Mesenchymal stem cell (in vitro differentiated cells and primary cell): ENCODE measurements around the gene TOMM20L.
"Not testable (repeated sequence)": the region's sequence is repeated elsewhere in the genome, so short reads cannot be mapped to it uniquely, and the experiment has no call there.

Source experiments
- DNase-seq: peaks from one replicate; pipeline ENCODE4 v3.0.0-alpha.2; 2013
- H2AFZ ChIP-seq: one replicate; pipeline ENCODE4 v1.6.1; 2013; ENCODE audit warnings: low read depth, mild to moderate bottlenecking, control low read depth, inconsistent platforms, low read length, moderate library complexity
- H2AK5ac ChIP-seq: 2 replicates; pipeline ENCODE4 v1.6.1; 2013; ENCODE audit warnings: low read length, moderate library complexity, mild to moderate bottlenecking, inconsistent platforms; ENCODE audit not compliant: severe bottlenecking
- H2BK120ac ChIP-seq: one replicate; pipeline ENCODE4 v1.6.1; 2013; ENCODE audit warnings: low read depth, mild to moderate bottlenecking, inconsistent platforms, low read length, moderate library complexity
- H2BK12ac ChIP-seq, 2 experiments: one replicate each; pipeline ENCODE4 v1.6.1; 2013; ENCODE audit warnings: inconsistent platforms in 2 of 2, low read length in 2 of 2, mild to moderate bottlenecking in 2 of 2, moderate library complexity in 2 of 2, control low read depth in 1 of 2
- H2BK15ac ChIP-seq: one replicate; pipeline ENCODE4 v1.6.1; 2013; ENCODE audit warnings: mild to moderate bottlenecking, low read depth, inconsistent platforms; ENCODE audit not compliant: poor library complexity, severe bottlenecking
- H2BK5ac ChIP-seq: 2 replicates; pipeline ENCODE4 v1.6.1; 2013; ENCODE audit warnings: low read depth, mild to moderate bottlenecking, low read length, control low read depth, inconsistent platforms; ENCODE audit not compliant: poor library complexity, severe bottlenecking
- H3K14ac ChIP-seq, 2 experiments: one replicate each; pipeline ENCODE4 v1.6.1; 2013; ENCODE audit warnings: inconsistent platforms in 2 of 2, low read length in 2 of 2, control low read depth in 1 of 2, mild to moderate bottlenecking in 1 of 2, moderate library complexity in 1 of 2
- H3K18ac ChIP-seq, 2 experiments: one replicate each; pipeline ENCODE4 v1.6.1; 2013; ENCODE audit warnings: inconsistent platforms in 2 of 2, low read length in 2 of 2, control low read depth in 1 of 2, low read depth in 1 of 2, mild to moderate bottlenecking in 1 of 2
- H3K23ac ChIP-seq, 2 experiments: one replicate each; pipeline ENCODE4 v1.6.1; 2013; ENCODE audit warnings: inconsistent platforms in 2 of 2, low read length in 2 of 2, mild to moderate bottlenecking in 2 of 2, moderate library complexity in 2 of 2, control low read depth in 1 of 2
- H3K27ac ChIP-seq: 2 replicates; pipeline ENCODE4 v1.5.1; 2013; ENCODE audit warnings: mild to moderate bottlenecking, moderate library complexity, low read length, control low read depth, inconsistent platforms; ENCODE audit not compliant: poor library complexity, severe bottlenecking
- H3K27me3 ChIP-seq, 2 experiments: 2 replicates each; pipeline versions ENCODE4 v1.6.1 to v1.7.0; 2013; ENCODE audit warnings: low read length in 2 of 2, mild to moderate bottlenecking in 2 of 2, moderate library complexity in 2 of 2, control low read depth in 1 of 2, inconsistent platforms in 1 of 2; ENCODE audit not compliant: control insufficient read depth in 1 of 2, insufficient read depth in 1 of 2
- H3K36me3 ChIP-seq, 2 experiments: 2 replicates each; pipeline versions ENCODE4 v1.6.1 to v1.7.0; 2013; ENCODE audit warnings: low read length in 2 of 2, control low read depth in 1 of 2, inconsistent platforms in 1 of 2, low read depth in 1 of 2, mild to moderate bottlenecking in 1 of 2; ENCODE audit not compliant: insufficient read depth in 2 of 2, control insufficient read depth in 1 of 2
- H3K4ac ChIP-seq, 2 experiments: one replicate each; pipeline ENCODE4 v1.6.1; 2013; ENCODE audit warnings: inconsistent platforms in 2 of 2, low read length in 2 of 2, mild to moderate bottlenecking in 2 of 2, moderate library complexity in 2 of 2, control low read depth in 1 of 2, low read depth in 1 of 2
- H3K4me1 ChIP-seq: 2 replicates; pipeline ENCODE4 v1.6.1; 2013; ENCODE audit warnings: low read depth, low read length, control low read depth; ENCODE audit not compliant: control insufficient read depth, insufficient read depth
- H3K4me2 ChIP-seq: 2 replicates; pipeline ENCODE4 v1.6.1; 2013; ENCODE audit warnings: low read length, mild to moderate bottlenecking, inconsistent platforms; ENCODE audit not compliant: poor library complexity, severe bottlenecking
- H3K4me3 ChIP-seq, 2 experiments: 2 replicates each; pipeline versions ENCODE4 v1.5.1 to v1.7.0; 2013; ENCODE audit warnings: low read length in 2 of 2, mild to moderate bottlenecking in 2 of 2, control low read depth in 1 of 2, low read depth in 1 of 2; ENCODE audit not compliant: insufficient read depth in 1 of 2
- H3K79me1 ChIP-seq: replicated peaks from 2 replicates; pipeline ENCODE4 v1.6.1; 2013; ENCODE audit warnings: mild to moderate bottlenecking, control low read depth, low read length, inconsistent platforms; ENCODE audit not compliant: poor library complexity, severe bottlenecking
- H3K9ac ChIP-seq: 2 replicates; pipeline ENCODE4 v1.7.0; 2013; ENCODE audit warnings: mild to moderate bottlenecking, low read length, moderate library complexity
- H3K9me3 ChIP-seq: 2 replicates; pipeline ENCODE4 v1.7.0; 2013; ENCODE audit warnings: mild to moderate bottlenecking, low read length; ENCODE audit not compliant: control insufficient read depth
- H4K8ac ChIP-seq: one replicate; pipeline ENCODE4 v1.6.1; 2013; ENCODE audit warnings: inconsistent platforms, mild to moderate bottlenecking, low read length, moderate library complexity
- H4K91ac ChIP-seq: one replicate; pipeline ENCODE4 v1.6.1; 2013; ENCODE audit warnings: mild to moderate bottlenecking, low read length, inconsistent platforms
- WGBS: methylation state at CpG from one replicate; pipeline ENCODE4 v1.1.7; 2013; ENCODE audit warnings: mixed read lengths; 5-methylcytosine and 5-hydroxymethylcytosine counted together

The TOMM20L gene

DNA sequence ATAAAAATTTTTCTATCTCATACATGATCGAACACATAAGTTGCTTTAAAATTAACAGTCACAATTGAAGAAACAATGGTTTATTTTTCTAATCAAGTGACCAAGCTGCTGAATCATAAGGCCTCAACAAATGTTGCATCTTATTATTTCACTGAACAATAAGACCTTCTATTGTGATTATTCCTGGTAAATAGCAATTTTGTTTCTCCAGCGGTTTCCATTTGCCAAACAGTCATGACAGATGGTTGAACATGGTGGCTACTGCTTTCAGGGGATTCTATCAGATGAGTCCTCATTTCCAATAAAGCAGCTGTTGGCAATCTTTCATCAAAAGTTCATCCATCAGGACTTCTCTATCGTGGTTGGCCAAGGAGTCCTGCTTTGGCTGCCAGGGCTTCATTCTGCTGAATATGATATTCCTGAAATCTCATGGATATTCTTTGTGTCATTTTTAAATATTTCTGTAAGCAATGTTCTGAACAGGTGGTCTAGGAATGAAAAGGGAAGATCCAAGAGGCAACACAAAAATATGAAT, 13.0 kb downstream of the TOMM20L start:
- DNase-seq = no peak
- no peak overlapping the region for H3K4ac ChIP-seq
- H2BK15ac ChIP-seq = no peak overlapping the region
- H3K36me3 ChIP-seq = peaks cover 18 to 50% of the 10 kb centered on the region in 2 experiments
- H3K9ac ChIP-seq = no peak overlapping the region
- H3K4me1 ChIP-seq = no peaks in the 10 kb centered on the region
- H4K91ac ChIP-seq = no peak overlapping the region
- H4K8ac ChIP-seq = no peak overlapping the region
- H3K4me2 ChIP-seq = no peak overlapping the region
- 100% methylated on average over 2 of the region's 3 CpGs for WGBS
- no peak overlapping the region for H2BK5ac ChIP-seq
- H2AK5ac ChIP-seq = no peak overlapping the region
- no peak overlapping the region for H3K23ac ChIP-seq
- no peak overlapping the region for H2AFZ ChIP-seq
- no peak overlapping the region for H2BK120ac ChIP-seq
- peaks cover 2% of the 10 kb centered on the region for H3K79me1 ChIP-seq
- no peak overlapping the region for H3K27ac ChIP-seq
- no peak overlapping the region for H2BK12ac ChIP-seq
- no peak overlapping the region for H3K4me3 ChIP-seq
- no peaks in the 10 kb centered on the region for H3K9me3 ChIP-seq
- no peak overlapping the region for H3K18ac ChIP-seq
- no peak overlapping the region for H3K14ac ChIP-seq
- no peaks in the 10 kb centered on the region for H3K27me3 ChIP-seq

DNA sequence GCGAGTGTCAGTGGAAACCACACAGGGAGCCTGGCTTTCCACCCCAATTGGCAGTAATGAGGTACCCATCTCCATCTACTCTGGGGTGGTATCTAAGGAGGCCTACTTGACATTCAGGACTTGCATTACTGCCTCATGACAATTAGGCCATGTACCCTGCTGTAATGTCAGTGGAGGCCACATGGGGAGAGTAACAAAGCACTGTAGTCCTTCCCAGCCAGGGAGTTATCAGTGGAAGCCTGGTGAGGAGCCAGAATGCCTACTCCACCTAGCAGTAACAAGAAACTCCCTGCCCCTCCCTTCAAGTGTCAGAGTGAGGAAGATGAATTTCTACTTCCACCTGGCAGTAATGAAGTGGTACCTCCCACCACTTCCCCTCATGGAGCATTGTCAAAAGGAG, 19.1 kb downstream of the TOMM20L start:
- no peak overlapping the region for H2BK5ac ChIP-seq
- H2BK12ac ChIP-seq = no peak overlapping the region
- H3K4ac ChIP-seq = no peak overlapping the region
- no peak overlapping the region for H3K4me3 ChIP-seq
- H4K91ac ChIP-seq = no peak overlapping the region
- H2AFZ ChIP-seq = no peak overlapping the region
- peaks cover 10% of the 10 kb centered on the region for H3K9me3 ChIP-seq
- no peak overlapping the region for H2BK120ac ChIP-seq
- peaks cover 14% of the 10 kb centered on the region for H3K79me1 ChIP-seq
- H3K14ac ChIP-seq = no peak overlapping the region
- H4K8ac ChIP-seq = no peak overlapping the region
- no peak overlapping the region for H3K9ac ChIP-seq
- H3K18ac ChIP-seq = no peak overlapping the region
- DNase-seq = no peak
- H3K36me3 ChIP-seq = peaks cover 32 to 80% of the 10 kb centered on the region in 2 experiments
- H2AK5ac ChIP-seq = no peak overlapping the region
- H3K27me3 ChIP-seq = no peaks in the 10 kb centered on the region
- H3K27ac ChIP-seq = no peak overlapping the region
- no peaks in the 10 kb centered on the region for H3K4me1 ChIP-seq
- no peak overlapping the region for H2BK15ac ChIP-seq
- no peak overlapping the region for H3K23ac ChIP-seq
- H3K4me2 ChIP-seq = no peak overlapping the region
- 100% methylated on average over 1 of the region's 1 CpG for WGBS

- H3K4me1 ChIP-seq = no peaks in the 10 kb centered on the region
- no peak overlapping the region for H4K91ac ChIP-seq
- H3K79me1 ChIP-seq = peaks cover 15% of the 10 kb centered on the region
- no peak overlapping the region for H3K18ac ChIP-seq
- H3K9ac ChIP-seq = no peak overlapping the region
- DNase-seq = no peak
- no peaks in the 10 kb centered on the region for H3K27me3 ChIP-seq
- no peak overlapping the region for H2AFZ ChIP-seq
- no peak overlapping the region for H2BK12ac ChIP-seq
- H2BK120ac ChIP-seq = no peak overlapping the region
- 98% methylated on average over 9 of the region's 10 CpGs for WGBS
- H3K36me3 ChIP-seq = peaks cover 28 to 76% of the 10 kb centered on the region in 2 experiments
- H2BK5ac ChIP-seq = no peak overlapping the region
- H3K4me2 ChIP-seq = no peak overlapping the region
- H4K8ac ChIP-seq = no peak overlapping the region
- H3K14ac ChIP-seq = no peak overlapping the region
- no peak overlapping the region for H3K27ac ChIP-seq
- peaks cover 10% of the 10 kb centered on the region for H3K9me3 ChIP-seq
- no peak overlapping the region for H3K4ac ChIP-seq
- H3K23ac ChIP-seq = no peak overlapping the region
- H2BK15ac ChIP-seq = no peak overlapping the region
- H2AK5ac ChIP-seq = no peak overlapping the region
- no peak overlapping the region for H3K4me3 ChIP-seq
Measured at GRCh38 chr14:58415636-58416547, 20.2 kb downstream of the TOMM20L start.

DNA sequence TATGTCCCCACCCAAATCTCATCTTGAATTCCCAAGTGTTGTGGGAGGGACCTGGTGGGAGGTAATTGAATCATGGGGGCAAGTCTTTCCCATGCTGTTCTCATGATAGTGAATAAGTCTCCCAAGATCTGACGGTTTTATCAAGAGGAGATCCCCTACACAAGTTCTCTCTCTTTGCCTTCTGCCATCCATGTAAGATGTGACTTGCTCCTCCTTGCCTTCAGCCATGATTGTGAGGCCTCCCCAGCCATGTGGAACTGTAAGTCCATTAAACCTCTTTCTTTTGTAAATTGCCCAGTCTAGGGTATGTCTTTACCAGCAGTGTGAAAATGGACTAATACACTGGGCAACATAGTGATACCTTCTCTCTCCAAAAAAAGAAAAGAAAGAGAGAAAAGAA, 21.2 kb downstream of the TOMM20L start:
- not testable (repeated sequence) for H3K27me3 ChIP-seq, H2BK120ac ChIP-seq, DNase-seq, H3K14ac ChIP-seq, H3K9ac ChIP-seq, H2AK5ac ChIP-seq, H3K4ac ChIP-seq, H3K4me1 ChIP-seq, H3K4me3 ChIP-seq, H3K18ac ChIP-seq, H3K27ac ChIP-seq, H3K23ac ChIP-seq, H3K4me2 ChIP-seq, H2BK15ac ChIP-seq, H2BK5ac ChIP-seq, H2AFZ ChIP-seq, H4K8ac ChIP-seq, H2BK12ac ChIP-seq, H4K91ac ChIP-seq
- Histone ChIP-seq H3K36me3 (peaks cover 22 to 78% of the 10 kb centered on the region in 2 experiments), H3K9me3 (peaks cover 10% of the 10 kb centered on the region), H3K79me1 (peaks cover 15% of the 10 kb centered on the region)
- WGBS = 100% methylated on average over 1 of the region's 1 CpG
